D341Med (cell line): ENCODE data around the gene PPP1R13B.

ENCODE experiments used
- DNase-seq: peaks from one replicate; pipeline ENCODE4 v3.0.0; 2012; ENCODE audit warnings: low spot score

PPP1R13B gene

DNA sequence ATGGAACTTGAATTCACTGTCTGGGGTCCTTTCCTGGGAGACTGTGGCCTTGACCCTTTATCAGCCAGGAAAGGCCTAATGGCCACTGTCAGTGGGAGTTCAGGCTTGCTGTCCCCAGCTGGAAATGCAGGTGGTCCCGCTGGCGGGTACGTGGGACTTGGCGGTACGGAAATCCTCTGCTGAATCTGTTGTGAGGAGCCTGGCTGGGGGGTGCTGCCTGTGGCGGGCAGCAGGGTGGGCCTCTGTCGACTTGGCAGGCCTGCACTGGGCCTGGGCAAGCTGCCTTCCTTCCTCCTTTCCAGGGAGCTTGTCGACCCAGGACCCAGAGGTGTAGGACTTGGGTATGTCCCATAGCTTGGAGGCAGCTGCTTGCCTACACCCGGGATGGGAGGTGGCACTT, 105.5 kb downstream of the PPP1R13B start:
- no peak for DNase-seq

DNA sequence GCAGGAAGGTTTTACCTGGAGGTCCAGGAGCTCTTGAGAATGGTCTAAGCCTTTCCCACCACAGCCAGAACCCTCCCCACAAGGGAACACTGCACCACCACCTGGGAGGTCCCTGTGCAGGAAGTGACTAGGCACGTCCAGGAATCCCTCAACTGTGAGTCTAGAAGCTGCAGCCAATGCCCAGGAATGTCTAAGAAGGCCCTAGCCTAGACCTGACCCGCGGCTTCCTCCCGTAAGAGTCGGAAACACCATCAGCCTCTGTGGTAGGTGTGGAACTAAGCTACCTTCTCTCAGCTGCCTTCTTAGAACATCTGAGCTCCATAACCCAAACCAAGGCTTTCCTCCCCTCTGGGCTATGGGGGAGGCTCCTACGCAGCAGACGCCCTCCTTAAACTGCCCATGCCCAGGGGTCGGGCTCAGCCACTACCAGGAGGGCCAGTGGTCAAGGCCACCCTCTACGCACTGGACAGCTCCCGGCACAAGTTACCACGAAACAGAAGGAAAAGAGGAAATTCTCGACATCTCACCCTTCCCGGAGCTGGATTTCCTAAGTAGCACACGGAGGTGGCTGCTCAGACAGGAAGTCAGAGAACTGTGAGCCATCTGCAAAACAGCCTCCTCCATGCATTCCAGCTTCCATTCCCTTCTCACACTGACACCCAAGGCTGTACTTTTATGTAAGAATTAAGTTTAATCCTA, 106.2 kb downstream of the PPP1R13B start:
- DNase-seq, result no peak

DNA sequence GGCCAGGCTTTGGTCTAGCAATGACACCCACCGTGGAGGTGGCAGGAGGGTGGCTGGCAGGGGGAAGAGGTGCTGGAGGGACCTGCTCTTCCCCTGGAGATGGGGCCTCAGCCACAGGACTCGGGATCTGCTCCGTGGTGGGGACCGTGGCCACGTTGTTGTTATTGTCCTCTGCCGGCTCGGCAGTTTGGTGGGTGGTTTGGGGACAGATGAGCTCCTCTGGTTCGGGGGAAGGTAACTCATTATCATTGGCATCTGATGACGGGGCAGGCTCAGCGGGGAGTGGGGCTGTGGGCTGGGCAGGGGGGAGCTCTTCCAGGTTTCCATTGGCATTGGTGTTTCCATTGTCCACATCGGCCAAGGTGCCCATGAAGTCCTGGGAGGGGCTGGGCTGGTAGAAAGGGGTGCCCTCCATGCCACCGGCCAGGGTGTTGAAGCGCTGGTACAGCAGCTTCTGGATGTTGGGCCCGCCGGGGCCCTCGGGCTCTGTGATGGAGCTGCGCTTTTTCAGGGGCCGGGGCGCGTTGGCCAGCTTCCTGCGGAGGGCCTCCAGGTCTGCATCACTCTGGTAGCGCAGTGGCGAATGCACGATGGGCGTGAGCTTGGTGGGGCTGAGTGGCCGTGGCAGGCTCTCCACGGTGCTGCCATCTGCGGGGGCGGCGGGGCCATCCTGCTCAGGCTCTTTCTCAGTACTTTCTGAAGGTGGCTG, 107.4 kb downstream of the PPP1R13B start:
- DNase-seq, result no peak

DNA sequence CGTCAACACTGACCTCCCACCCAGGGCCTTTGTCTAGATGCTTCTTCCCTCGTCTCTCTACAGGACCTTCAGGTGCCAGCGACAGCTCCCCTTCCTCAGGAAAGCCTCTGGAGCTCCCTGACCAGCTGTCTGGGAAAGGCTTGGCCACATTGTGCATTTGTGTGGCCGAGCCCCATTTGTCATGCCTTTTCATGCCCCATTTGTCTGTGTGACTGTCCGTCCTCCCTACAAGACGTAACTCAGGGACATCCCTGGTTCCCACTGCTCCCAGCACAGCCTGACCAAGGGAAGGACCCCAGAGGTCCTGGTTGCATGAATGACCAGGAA, 107.9 kb downstream of the PPP1R13B start:
- DNase-seq, result no peak

DNA sequence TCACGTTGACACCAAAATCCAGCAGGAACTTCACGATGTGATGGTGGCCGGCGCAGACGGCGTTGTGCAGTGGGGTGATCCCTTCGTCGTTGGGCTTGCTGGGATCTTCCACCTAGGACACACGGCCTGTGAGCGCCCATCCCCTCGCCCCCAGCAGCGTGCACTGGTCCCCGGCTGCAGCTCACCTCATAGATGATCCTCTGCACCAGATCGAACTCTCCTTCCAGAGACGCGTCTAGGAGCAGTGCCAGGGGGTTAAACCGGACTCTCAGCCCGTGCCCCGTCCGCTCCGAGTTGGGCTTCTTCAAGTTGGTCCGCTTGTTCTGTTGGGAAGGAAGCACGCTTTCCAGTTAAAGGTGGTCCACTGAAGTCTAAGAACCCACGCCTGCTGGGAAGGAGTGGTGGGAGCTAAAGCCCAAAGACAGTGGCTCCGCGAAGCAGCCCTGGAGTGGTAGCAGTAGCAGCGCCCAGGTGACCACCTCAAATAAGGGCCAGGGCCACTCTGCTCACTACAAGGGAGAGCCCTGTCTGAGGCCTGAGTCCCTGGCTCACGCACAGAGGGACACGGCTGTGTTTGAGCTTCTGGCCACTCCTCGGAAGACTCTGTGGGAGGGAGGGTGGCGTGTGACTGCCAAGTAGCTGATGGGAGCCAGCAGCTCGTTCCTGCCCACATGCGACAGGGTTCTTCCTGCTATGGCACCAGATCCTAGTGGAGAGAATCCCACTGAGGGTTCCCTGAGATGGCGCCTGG, 108.5 kb downstream of the PPP1R13B start:
- no peak for DNase-seq

DNA sequence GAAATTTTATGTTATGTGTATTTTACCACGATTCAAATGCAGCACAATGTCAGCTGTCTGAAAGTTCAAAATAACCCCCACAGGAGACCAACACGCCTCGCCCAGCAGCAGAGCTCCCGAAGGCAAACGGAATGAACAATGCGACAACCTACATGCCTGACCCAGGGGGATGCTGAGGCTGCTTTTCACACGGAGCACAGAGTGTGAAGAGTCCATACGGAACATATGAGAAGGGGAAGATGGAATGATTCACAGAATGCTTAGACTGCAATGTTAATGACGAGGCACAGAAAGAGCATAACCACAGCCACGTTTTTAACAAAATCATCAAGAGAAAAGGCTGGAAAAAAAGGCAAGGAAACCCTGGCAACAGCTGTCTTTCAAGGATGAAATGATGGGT, 109.2 kb downstream of the PPP1R13B start:
- no peak for DNase-seq

DNA sequence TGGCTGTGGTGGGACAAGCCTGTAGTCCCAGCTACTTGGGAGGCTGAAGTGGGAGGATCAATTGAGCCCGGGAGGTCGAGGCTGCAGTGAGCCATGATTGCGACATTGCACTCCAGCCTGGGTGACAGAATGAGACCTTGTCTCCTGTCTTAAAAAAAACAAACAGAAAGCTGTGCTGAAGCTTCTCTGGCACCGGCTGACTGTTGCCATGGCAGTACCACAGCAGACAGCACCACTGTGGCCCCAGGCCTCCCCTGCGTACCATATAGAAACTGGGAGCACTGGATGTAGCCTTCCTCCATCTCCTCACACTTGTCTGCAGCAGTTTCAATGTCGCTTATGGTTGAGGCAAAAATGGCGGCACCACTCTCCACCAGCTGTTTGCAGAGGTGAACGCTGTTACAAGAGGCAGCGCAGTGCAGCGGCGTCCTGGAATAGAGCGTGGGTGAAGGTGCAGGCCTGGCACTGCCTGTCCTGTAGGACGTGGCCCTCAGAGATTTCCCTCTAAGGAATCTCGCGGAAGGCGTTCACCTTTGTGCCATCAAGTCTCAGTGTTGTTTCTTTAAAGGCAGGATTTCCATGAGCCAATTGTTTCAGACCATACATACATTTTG, 109.8 kb downstream of the PPP1R13B start:
- DNase-seq, result no peak

DNA sequence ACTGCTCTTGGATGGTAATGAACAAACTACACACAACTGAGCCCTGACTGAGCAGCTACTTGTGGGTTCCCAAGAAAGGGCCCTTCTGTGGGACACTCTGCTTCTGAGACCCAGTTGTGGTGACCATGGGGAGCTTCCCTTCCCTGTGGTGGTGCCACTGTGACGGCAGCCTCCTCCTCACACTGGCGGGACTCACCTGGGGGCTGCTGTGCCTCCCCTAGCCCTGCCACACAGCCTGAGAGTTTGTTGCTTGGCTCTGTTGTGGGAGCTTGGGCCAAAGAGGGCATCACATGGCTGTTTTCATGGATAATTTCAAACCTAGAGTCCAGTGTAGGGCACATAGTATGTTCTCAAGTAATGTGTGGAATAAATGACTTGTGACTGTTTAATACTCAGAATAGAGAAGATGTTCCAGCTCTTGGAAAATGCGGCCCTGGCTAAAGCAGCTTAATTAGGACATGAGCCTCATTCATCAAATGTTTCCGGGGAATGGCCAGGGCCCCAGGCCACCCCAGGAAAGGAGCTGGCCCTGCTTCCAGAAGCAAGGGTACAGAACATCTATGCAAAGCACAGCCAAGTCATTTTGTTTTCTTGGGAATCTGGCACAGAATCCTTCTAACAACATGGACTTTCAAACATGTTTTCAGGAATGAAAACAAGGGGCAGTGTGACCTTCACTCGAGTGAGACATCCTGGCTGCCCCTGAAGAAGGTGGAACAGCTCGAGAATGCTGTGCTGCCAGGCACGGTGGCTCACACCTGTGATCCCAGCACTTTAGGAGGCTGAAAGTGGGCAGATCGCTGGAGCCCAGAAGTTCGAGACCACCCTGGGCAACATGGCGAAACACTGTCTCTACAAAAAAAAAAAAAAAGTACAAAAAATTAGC, 110.6 kb downstream of the PPP1R13B start:
- no peak for DNase-seq

DNA sequence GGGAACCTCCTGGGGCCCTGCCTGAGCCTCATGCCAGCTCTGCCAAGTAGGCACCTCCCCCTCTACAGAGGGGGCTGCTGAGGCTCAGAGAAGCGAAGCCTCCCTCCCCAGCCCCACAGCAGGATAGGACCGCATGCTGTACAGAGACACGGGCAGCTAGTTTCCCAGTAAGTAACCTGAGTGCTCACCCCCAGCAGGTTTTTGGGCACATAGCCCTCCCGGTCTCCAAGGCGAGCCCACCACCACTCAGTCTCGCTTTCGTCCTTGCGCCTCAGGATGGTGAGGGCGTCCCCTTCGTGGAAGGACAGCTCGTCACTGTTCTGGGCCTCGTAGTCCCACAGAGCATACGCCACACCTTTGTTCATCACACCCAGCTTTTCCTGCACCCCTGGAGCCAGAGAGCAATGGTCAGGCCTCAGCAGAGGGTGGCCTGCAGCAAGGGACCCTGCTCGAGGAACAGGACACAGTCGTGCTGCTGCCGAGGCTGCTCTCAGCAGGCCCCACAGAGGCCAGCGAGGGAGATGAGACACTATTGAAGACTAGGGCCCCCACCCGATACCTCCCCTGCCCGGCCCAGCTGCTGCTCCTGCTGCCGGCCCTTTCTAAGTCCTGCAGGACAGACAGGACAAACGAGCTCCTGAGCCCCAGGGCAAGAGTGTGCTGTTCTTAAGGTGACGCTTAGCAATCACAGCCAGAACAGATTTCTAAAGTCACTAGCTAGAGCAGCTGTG, 111.4 kb downstream of the PPP1R13B start:
- DNase-seq, result no peak

DNA sequence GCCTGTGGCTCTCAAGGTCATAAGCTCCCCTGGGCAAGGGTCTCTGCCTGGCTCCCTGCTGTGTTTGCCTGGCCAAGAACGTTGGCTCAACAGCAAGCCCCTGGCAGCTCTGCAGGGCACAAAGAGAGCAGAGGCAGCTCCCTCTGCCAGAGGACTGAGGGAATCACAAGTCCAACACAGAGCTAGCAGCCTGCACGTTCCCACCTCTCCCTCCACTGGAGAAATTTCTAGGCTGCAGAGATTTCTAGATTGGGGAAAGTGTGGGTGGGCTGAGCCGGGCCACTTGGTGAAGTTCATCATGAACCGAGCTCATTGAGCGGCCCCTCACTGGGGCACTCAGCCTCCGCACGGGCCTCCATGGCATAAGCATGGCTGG, 111.9 kb downstream of the PPP1R13B start:
- no peak for DNase-seq

DNA sequence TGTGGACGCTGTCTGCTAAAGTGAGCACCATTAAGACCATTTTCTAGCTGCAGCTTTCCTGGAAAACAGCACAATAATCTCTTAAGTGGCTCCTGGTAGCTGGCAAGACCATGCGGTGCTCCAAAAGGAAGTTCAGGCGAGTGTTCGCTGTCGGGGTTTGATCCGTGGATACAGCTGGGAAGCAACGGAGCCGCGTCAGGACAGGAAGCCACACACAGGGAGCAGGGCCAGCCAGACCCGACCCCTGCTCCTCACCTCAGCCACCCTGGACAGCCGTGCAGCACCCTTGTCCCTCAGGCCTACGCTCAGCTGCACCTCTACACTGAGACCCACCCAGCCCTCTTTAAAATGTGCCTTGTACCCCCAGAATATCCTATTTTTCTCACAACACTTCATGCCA, 112.4 kb downstream of the PPP1R13B start:
- DNase-seq, result no peak

DNA sequence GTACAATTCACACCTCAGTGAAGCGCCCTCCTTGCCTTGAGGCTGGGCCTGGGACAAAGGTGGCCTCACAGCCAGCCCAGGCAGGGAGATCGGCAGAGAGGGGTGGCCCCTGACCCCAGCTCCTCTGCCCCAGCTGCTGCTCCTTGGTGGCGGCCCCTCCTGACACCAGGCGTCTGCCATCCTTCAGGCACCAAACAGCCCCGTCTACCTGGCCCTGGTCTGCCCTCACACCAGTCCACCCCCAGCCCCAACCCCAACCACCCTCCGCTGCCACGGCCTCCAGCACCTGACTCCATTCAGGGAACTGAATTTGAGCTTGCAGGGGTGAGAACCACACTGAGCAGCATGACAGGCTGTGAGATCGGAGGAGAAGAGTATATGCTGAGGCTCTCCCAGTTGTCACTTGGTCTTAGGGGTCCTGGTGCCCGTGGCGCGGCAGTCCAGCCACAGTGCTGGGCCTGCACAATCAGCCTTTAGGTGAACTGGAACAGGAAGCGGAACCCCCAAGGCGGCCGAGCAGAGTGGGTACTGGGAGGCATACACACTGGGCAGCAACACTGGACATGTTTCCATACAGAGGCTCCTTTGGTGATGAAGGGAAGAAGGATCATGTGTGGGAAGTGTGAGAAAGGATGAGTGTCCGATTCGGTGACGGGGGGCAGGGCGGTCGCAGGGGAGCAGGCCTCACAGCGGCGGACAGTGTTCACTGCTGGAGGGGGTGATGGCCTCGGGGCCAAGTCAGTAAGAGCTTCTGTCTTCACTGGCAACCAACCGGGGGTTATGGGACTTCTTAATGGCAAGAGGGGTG, 113.1 kb downstream of the PPP1R13B start:
- DNase-seq, result no peak

DNA sequence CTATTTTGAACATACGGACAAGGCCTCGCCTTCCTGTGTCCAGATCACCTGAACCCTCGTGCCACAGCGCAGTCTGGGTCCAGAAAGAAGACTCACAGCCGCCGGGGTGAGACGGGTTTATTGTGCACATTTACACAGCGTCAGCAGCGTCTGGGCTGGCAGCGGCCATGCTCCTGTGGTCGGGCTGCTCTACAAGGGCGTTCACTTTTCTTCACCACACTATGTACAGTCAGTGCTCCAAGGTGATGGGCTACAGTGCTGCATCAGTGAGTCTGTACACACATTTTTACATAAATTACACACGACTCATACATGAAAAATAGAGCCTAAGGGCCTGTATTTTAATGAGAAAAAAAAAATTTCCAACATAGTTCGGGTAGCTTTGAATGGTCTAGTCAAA, 113.7 kb downstream of the PPP1R13B start:
- DNase-seq, result no peak

DNA sequence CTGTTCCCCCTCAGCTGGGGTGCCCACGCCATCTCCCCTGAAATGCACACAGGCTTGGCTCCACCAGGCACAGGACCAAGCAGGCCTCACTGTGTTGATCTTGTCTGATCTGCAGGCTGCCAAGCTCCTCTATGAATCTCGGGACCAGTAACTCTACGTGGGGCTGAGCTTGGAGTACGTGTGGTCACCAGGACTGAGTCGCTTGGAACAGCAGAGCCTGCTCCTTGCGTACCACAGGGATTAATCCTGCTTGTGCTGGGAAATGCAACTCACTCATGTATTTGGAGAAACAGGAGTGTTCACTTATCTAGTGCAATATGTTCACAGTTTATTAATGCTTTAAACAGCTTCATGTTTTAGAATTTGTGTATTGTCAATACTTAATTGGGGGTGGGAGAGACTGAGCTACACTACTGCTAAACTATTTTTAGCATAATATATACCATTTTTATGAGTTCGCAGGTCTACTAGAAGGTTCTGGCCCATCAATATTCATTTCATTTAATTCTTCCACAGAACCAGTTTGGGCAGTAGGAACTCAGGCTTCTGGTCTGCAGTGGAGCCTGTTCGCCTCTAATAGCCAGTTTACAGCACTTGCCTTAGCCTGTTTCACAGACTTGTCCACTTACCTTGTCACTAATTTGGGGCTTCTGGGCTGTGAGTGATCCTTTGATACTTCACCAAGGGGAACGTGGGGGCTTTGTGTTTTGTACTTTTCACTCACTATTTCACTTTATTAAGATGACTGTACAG, 114.3 kb downstream of the PPP1R13B start:
- no peak for DNase-seq

DNA sequence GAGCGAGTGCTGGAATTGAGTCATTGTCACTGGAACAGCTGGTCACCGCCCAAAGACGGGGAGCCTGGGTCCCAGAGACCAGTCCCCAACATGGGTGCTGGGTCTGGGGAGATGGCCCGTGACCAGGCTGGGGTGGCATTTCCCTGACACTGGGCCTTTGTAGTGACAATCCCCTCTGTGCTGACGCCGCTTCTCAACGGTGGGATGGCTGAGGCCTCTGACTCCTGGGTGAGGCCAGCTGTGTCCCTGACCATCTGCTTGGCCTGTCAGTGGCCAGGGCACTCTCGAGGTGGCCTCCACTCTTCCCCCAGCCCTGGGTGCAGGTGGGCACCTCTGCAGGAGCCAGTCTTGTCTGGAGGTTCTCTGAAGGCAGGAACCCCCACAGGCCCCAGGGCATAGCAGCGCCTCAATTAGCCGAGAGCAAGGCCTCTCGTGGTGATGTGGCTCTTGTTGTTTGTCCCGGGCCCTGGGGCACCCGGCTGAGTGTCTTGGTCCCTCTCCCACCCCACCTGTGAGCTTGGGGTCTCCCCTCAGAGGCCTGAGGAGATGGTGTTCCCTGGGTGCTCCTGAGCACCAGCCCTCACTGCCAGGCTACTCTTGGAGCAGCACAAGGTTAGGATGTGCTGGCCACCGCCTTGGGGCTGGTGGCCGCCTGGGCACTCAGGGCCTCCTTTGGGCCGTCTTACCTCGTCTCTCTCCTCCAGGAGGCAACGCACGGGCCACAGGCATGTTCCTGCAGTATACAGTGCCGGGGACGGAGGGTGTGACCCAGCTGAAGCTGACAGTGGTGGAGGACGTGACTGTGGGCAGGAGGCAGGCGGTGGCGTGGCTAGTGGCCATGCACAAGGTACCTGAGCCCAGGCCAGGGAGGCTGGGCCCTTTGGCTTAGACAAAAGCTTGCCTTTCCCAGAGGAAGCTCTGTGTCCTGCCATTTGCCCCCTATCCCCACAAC, 115.2 kb downstream of the PPP1R13B start:
- no peak for DNase-seq

DNA sequence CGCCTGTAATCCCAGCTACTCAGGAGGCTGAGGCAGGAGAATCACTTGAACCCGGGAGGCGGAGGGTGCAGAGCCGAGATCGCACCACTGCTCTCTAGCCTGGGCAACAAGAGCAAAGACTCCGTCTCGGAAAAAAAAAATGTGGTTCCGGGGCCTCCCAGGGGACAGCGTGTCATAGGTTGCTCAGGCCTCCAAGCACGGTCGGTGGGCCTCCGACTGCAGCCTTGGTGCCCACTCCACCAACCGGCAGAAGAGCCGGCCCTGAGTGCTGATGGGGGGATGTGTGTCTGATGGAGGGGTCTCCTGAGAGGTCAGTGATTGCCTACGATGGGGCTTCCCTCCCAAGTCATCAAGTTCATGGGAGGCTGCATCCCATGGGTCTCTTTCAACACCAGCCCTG, 115.9 kb downstream of the PPP1R13B start:
- no peak for DNase-seq

DNA sequence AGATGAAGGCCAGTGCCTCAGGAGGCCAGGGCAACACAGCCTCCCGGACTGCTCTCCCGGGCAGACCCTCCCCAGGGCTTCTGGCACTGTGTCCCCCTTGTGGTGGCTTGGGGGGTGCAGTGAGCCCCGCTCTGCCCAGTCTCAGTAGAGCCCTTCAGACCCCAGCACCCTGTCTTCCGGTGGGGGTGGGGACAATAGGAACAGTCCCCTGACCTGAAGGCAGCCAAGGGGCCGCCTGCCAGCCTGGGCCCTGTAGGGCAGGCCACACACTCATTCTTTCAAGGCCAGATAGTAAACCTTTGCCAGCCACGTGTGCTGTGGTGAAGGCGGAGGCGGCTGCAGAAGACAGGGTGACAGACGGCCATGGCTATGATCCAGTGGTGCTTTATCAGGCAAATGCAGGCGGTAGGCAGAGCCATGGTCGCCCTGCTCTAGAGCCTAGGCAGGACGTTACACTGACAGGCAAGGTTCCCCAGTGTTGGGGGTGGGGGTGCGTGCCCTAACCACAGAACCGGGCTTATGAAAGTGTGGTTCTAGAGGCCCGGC, 116.8 kb downstream of the PPP1R13B start:
- no peak for DNase-seq
